HCT116 (cell line): ENCODE measurements around the gene CDK5RAP2.

Experiments used
- CEBPB ChIP-seq: IDR thresholded peaks from 2 replicates; pipeline ENCODE4 v1.6.1; 2012; ENCODE audit warnings: low read depth
- EZH2 ChIP-seq: fragments of 200-600 bp; sonication (generic); IDR thresholded peaks from 2 replicates; pipeline ENCODE4 v1.6.1; 2017; ENCODE audit warnings: antibody characterized with exemption, mixed run types
- EZH2phosphoT487 ChIP-seq: fragments of 200-600 bp; IDR thresholded peaks from 2 replicates; pipeline ENCODE4 v1.6.1; 2018; ENCODE audit warnings: antibody characterized with exemption, borderline replicate concordance
- FOSL1 ChIP-seq: IDR thresholded peaks from 2 replicates; pipeline ENCODE4 v1.6.1; 2012; ENCODE audit warnings: low read depth
- JUND ChIP-seq: IDR thresholded peaks from 2 replicates; pipeline ENCODE4 v1.6.1; 2012
- POLR2A ChIP-seq: IDR thresholded peaks from 2 replicates; pipeline ENCODE4 v1.7.0; 2011; ENCODE audit warnings: borderline replicate concordance; ENCODE audit not compliant: insufficient read depth, insufficient read length; ENCODE audit errors: extremely low read depth
- POLR2AphosphoS5 ChIP-seq: IDR thresholded peaks from 2 replicates; pipeline ENCODE4 v1.6.1; 2011; ENCODE audit warnings: mild to moderate bottlenecking, low read depth, low read length, moderate library complexity
- RAD21 ChIP-seq: IDR thresholded peaks from 2 replicates; pipeline ENCODE4 v1.6.1; 2012; ENCODE audit warnings: low read depth, mild to moderate bottlenecking
- TCF7L2 ChIP-seq: IDR thresholded peaks from 2 replicates; pipeline ENCODE4 v1.7.0; 2011; ENCODE audit warnings: borderline replicate concordance, inconsistent platforms; ENCODE audit not compliant: insufficient read depth, insufficient read length; ENCODE audit errors: extremely low read depth
- YY1 ChIP-seq: IDR thresholded peaks from 2 replicates; pipeline ENCODE4 v1.6.1; 2011; ENCODE audit warnings: low read length, low read depth, moderate library complexity, mild to moderate bottlenecking; ENCODE audit not compliant: insufficient replicate concordance; ENCODE audit errors: extremely low read depth
- ZNF274 ChIP-seq: fragments of 200-500 bp; sonication (Bioruptor generic); IDR thresholded peaks from 2 replicates; pipeline ENCODE4 v1.6.1; 2014; ENCODE audit warnings: mild to moderate bottlenecking, low read depth, low read length, inconsistent platforms
- TF ChIP-seq, protein P1 (sequence below): IDR thresholded peaks from 2 replicates; pipeline ENCODE4 v1.6.1; 2012; ENCODE audit warnings: low read depth
- TF ChIP-seq, protein P2 (sequence below), 3 experiments: fragments of 200-600 bp in 1 of 3; sonication (generic) in 1 of 3; IDR thresholded peaks in 2 of 3; conservative IDR thresholded peaks in 1 of 3; 2 replicates each; pipeline ENCODE4 v1.5.1; 2012 to 2017; ENCODE audit warnings: low read depth in 2 of 3, low read length in 2 of 3, antibody characterized with exemption in 1 of 3, borderline replicate concordance in 1 of 3, control low read depth in 1 of 3, mild to moderate bottlenecking in 1 of 3, mixed read lengths in 1 of 3, mixed run types in 1 of 3, moderate library complexity in 1 of 3; ENCODE audit not compliant: insufficient read depth in 1 of 3
- TF ChIP-seq, protein P3 (sequence below): IDR thresholded peaks from 2 replicates; pipeline ENCODE4 v1.6.1; 2012

DNA sequence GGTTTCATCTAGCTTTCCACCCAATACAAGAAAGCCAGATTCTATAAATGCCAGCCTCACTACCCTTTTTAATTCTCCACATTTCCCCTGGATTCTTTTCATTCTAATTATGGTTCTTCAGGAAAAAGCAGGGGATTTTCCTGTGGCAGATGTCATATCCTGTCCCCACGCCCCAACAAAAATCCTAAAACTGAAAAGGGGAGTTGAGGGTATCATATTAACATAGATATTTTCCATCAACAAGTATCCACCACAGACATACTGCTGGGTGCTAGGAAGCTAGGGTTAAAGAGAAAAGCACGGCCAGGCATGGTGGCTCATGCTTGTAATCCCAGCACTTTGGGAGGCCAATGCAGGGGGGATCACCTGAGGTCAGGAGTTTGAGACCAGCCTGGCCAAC is 38.0 kb downstream of the CDK5RAP2 start:
- TF ChIP-seq, protein P1, sequence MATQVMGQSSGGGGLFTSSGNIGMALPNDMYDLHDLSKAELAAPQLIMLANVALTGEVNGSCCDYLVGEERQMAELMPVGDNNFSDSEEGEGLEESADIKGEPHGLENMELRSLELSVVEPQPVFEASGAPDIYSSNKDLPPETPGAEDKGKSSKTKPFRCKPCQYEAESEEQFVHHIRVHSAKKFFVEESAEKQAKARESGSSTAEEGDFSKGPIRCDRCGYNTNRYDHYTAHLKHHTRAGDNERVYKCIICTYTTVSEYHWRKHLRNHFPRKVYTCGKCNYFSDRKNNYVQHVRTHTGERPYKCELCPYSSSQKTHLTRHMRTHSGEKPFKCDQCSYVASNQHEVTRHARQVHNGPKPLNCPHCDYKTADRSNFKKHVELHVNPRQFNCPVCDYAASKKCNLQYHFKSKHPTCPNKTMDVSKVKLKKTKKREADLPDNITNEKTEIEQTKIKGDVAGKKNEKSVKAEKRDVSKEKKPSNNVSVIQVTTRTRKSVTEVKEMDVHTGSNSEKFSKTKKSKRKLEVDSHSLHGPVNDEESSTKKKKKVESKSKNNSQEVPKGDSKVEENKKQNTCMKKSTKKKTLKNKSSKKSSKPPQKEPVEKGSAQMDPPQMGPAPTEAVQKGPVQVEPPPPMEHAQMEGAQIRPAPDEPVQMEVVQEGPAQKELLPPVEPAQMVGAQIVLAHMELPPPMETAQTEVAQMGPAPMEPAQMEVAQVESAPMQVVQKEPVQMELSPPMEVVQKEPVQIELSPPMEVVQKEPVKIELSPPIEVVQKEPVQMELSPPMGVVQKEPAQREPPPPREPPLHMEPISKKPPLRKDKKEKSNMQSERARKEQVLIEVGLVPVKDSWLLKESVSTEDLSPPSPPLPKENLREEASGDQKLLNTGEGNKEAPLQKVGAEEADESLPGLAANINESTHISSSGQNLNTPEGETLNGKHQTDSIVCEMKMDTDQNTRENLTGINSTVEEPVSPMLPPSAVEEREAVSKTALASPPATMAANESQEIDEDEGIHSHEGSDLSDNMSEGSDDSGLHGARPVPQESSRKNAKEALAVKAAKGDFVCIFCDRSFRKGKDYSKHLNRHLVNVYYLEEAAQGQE = no peak
- TF ChIP-seq, protein P2, sequence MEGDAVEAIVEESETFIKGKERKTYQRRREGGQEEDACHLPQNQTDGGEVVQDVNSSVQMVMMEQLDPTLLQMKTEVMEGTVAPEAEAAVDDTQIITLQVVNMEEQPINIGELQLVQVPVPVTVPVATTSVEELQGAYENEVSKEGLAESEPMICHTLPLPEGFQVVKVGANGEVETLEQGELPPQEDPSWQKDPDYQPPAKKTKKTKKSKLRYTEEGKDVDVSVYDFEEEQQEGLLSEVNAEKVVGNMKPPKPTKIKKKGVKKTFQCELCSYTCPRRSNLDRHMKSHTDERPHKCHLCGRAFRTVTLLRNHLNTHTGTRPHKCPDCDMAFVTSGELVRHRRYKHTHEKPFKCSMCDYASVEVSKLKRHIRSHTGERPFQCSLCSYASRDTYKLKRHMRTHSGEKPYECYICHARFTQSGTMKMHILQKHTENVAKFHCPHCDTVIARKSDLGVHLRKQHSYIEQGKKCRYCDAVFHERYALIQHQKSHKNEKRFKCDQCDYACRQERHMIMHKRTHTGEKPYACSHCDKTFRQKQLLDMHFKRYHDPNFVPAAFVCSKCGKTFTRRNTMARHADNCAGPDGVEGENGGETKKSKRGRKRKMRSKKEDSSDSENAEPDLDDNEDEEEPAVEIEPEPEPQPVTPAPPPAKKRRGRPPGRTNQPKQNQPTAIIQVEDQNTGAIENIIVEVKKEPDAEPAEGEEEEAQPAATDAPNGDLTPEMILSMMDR (IDR thresholded peaks at IDR 0.05 in 2 of 3, conservative IDR thresholded peaks at IDR 0.05 in 1 of 3; ENCODE audit: borderline replicate concordance in 1 of 3, insufficient read depth in 1 of 3, low read depth in 2 of 3, low read length in 2 of 3) = no peak
- no peak for TF ChIP-seq POLR2A
- no peak for TF ChIP-seq YY1
- TF ChIP-seq, protein P3, sequence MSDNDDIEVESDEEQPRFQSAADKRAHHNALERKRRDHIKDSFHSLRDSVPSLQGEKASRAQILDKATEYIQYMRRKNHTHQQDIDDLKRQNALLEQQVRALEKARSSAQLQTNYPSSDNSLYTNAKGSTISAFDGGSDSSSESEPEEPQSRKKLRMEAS = no peak
- TF ChIP-seq POLR2AphosphoS5 = no peak
- TF ChIP-seq EZH2 = no peak
- TF ChIP-seq EZH2phosphoT487 = no peak
- no peak for TF ChIP-seq CEBPB
- no peak for TF ChIP-seq RAD21
- no peak for TF ChIP-seq ZNF274
- TF ChIP-seq FOSL1 = no peak
- TF ChIP-seq JUND = no peak
- TF ChIP-seq TCF7L2 = no peak
